Measurements from ENCODE around the gene STMP1.

GRCh38 chr7:135669774-135670173, 7.5 kb downstream of the STMP1 start:
- TF ChIP-seq, protein P1, sequence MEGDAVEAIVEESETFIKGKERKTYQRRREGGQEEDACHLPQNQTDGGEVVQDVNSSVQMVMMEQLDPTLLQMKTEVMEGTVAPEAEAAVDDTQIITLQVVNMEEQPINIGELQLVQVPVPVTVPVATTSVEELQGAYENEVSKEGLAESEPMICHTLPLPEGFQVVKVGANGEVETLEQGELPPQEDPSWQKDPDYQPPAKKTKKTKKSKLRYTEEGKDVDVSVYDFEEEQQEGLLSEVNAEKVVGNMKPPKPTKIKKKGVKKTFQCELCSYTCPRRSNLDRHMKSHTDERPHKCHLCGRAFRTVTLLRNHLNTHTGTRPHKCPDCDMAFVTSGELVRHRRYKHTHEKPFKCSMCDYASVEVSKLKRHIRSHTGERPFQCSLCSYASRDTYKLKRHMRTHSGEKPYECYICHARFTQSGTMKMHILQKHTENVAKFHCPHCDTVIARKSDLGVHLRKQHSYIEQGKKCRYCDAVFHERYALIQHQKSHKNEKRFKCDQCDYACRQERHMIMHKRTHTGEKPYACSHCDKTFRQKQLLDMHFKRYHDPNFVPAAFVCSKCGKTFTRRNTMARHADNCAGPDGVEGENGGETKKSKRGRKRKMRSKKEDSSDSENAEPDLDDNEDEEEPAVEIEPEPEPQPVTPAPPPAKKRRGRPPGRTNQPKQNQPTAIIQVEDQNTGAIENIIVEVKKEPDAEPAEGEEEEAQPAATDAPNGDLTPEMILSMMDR (IDR thresholded peaks at IDR 0.05), result no peak
- no peak for TF ChIP-seq POLR2A (IDR thresholded peaks at IDR 0.05)
